GM21447 (cell line): ENCODE data around the gene SLC9A9.
"Not testable (repeated sequence)": the region's sequence is repeated elsewhere in the genome, so short reads cannot be mapped to it uniquely, and the experiment has no call there.

Experiments
- ATAC-seq: cut with Tn5 transposase; IDR thresholded peaks from one replicate; pipeline ENCODE4 v1.9.1; 2021; ENCODE audit not compliant: unreplicated experiment

Gene SLC9A9

GRCh38 chr3:143298886-143299535, 549.3 kb downstream of the SLC9A9 start:
- ATAC-seq = no peak

DNA sequence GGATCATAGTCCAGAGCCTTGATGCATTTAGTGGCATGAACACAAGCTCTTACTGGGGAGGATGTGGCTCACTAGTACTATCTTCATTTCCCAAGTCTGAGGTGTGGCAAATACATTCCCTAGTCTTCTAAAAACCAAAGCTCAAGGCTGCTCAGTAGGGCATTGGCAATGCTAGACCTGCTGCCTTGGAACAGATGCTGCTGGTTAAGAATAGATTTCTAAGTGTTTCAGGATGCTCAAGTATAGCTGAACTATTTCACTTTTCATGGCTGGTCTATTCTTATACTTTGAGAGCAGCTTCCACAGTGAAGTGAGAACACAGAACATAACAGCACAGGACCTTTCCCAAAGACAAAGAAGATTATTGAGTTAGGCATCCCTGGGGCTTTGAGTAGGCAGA, 549.9 kb downstream of the SLC9A9 start:
- ATAC-seq = no peak

GRCh38 chr3:143295201-143296080, 552.8 kb downstream of the SLC9A9 start:
- peak; percentile 43 for ATAC-seq

DNA sequence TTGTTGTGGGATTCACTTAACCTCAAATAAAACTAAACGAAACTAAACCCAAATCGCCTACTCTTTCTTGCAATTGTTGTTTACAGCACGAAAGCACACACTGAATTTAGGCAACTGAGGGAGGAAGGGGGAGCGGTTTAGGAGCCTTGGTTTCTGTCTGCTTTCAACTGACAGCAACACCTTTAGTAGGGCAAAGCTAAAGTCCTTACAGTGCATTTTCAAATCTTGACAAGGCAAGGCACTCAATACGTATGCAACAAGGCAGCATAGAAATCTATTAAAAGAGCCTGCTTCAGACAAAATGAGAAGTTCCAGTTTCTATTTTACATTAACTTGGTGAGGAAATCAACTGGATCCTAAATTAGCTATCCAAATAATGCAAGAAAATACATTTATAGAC, 554.1 kb downstream of the SLC9A9 start:
- ATAC-seq = peak; percentile 66

- no peak for ATAC-seq
These were observed 556.3 kb downstream of the SLC9A9 start for GRCh38 chr3:143291836-143292447.

- no peak for ATAC-seq
These were observed 559.3 kb downstream of the SLC9A9 start for GRCh38 chr3:143288944-143289343.

GRCh38 chr3:143287403-143287802, 560.9 kb downstream of the SLC9A9 start:
- ATAC-seq = no peak

GRCh38 chr3:143286392-143287010, 561.8 kb downstream of the SLC9A9 start:
- no peak for ATAC-seq

- ATAC-seq = no peak
These were observed 564.7 kb downstream of the SLC9A9 start for GRCh38 chr3:143283432-143284128.

DNA sequence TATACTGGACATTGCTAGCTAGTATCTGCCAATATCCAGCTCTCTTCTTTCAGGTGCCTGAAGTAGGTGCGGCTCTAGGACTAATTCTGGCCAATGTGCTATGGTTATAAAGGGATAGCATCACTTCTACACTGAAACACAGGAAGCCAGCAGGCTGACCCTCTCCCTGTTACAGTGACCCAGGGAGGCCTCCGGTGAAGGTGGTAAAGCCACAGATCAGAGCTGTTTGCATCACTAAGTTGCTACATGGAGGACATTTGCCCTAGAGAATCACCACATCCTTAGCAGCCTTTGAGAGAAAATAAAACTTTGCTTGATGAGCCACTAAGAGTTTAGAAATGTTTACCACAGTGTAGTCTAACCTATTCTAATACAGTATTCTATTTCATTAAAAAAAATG, 567.3 kb downstream of the SLC9A9 start:
- no peak for ATAC-seq

GRCh38 chr3:143279567-143279966, 568.7 kb downstream of the SLC9A9 start:
- not testable (repeated sequence) for ATAC-seq

GRCh38 chr3:143278721-143279120, 569.5 kb downstream of the SLC9A9 start:
- ATAC-seq = no peak

- ATAC-seq = no peak
These were observed 570.7 kb downstream of the SLC9A9 start for GRCh38 chr3:143277531-143277930.

- peak; percentile 87 for ATAC-seq
These were observed 571.7 kb downstream of the SLC9A9 start for GRCh38 chr3:143276592-143276991.

GRCh38 chr3:143273975-143274690, 574.1 kb downstream of the SLC9A9 start:
- no peak for ATAC-seq

- ATAC-seq = no peak
These were observed 577.1 kb downstream of the SLC9A9 start for GRCh38 chr3:143271136-143271535.

DNA sequence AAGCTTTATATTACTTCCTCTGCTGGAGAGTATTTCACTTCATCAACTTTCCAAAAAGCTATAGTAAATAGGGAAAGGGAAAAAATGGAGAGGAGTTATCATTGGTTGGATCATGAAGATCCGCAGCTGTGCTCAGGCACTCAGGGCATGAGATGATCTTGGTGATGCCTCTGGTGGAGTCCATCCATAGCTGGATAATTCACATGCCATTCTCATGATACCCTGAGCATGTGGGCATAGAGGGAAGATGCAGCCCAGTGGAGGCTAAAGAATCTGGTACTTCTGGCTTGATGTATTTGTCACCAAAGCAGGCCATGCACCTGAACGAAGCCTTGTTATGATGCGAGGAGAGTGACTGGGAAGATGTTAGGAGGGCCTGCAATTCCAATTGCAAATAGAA, 578.5 kb downstream of the SLC9A9 start:
- ATAC-seq = no peak

GRCh38 chr3:143267989-143268388, 580.3 kb downstream of the SLC9A9 start:
- ATAC-seq = no peak

- peak; percentile 83 for ATAC-seq
These were observed 581.3 kb downstream of the SLC9A9 start for GRCh38 chr3:143266927-143267326.

DNA sequence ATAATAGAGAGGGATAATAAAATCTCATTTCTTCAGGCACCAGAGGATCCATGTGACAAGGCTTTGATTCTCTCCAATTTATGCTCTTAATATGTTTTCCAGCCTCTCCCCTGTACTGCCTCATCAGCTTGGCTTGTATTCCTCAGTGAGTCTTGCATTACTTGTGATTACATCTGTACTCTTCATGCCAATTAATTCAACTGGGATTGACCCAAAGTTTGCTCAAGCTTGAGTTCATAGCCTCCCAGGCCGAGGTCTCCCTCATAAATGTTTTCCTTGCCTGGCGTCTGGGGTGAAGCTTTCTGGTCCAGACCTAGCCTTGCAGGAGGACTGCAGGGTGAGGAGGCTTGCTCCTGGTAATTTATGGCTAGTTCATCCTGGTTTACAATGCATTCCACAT, 581.8 kb downstream of the SLC9A9 start:
- no peak for ATAC-seq
